Gastroesophageal sphincter (tissue), 4 donors: ENCODE data around the gene ENPP7. TPM values are rescaled to one million over a fixed set of nuclear protein-coding genes. Genes with fewer than 3 reads are reported as not detected.

Experiments used
- ATAC-seq: fragments of 150-250 bp; one replicate; pipeline ENCODE4 v1.9.1; 2016; ENCODE audit warnings: mild to moderate bottlenecking, moderate library complexity
- H3K27ac ChIP-seq, 4 donors: fragments of 200-600 bp; sonication (generic) in 3 of 4; 1 replicate in 3 of 4; 2 replicates in 1 of 4; pipeline ENCODE4 v1.5.1; 2016 to 2019
- H3K27me3 ChIP-seq: fragments of 200-600 bp; sonication (generic); one replicate; pipeline ENCODE4 v1.5.1; 2019
- H3K36me3 ChIP-seq, 2 donors: fragments of 200-600 bp; sonication (generic); one replicate each; pipeline ENCODE4 v1.5.1; 2019; ENCODE audit warnings: control low read depth in 1 of 2
- H3K4me1 ChIP-seq, 3 donors: fragments of 200-600 bp; sonication (generic); 1 replicate in 2 of 3; 2 replicates in 1 of 3; pipeline ENCODE4 v1.5.1; 2016 to 2019; ENCODE audit warnings: control low read depth in 2 of 3
- H3K4me3 ChIP-seq, 2 donors: fragments of 200-600 bp; sonication (generic); one replicate each; pipeline ENCODE4 v1.5.1; 2019; ENCODE audit warnings: mild to moderate bottlenecking in 1 of 2, moderate library complexity in 1 of 2
- H3K9me3 ChIP-seq, 3 donors: fragments of 200-600 bp; sonication (generic); one replicate each; pipeline ENCODE4 v1.5.1; 2017 to 2019; ENCODE audit warnings: control low read depth in 2 of 3
- CTCF ChIP-seq, 4 experiments: fragments of 200-600 bp in 2 of 4; fragments of 450-650 bp in 2 of 4; sonication (generic) in 1 of 4; IDR thresholded peaks; one replicate each; pipeline ENCODE4 v1.5.1; 2017 to 2019; ENCODE audit warnings: antibody characterized with exemption in 4 of 4, mild to moderate bottlenecking in 2 of 4, moderate library complexity in 2 of 4
- EP300 ChIP-seq: sonication (generic); formaldehyde crosslinking; IDR thresholded peaks from one replicate; pipeline ENCODE4 v1.6.1; 2017; ENCODE audit warnings: antibody characterized with exemption, mild to moderate bottlenecking
- POLR2A ChIP-seq, 2 donors: fragments of 450-650 bp; IDR thresholded peaks; one replicate each; pipeline ENCODE4 v1.6.1; 2017; ENCODE audit warnings: antibody characterized with exemption in 2 of 2, mild to moderate bottlenecking in 2 of 2, moderate library complexity in 1 of 2
- POLR2AphosphoS5 ChIP-seq: sonication (generic); formaldehyde crosslinking; IDR thresholded peaks from one replicate; pipeline ENCODE4 v1.6.1; 2017; ENCODE audit warnings: antibody characterized with exemption
- WGBS, 2 donors: methylation state at CpG; one replicate each; pipeline ENCODE4 v1.1.5; 2018; ENCODE audit warnings: low coverage in 1 of 2; 5-methylcytosine and 5-hydroxymethylcytosine counted together
- total RNA-seq, 4 donors: library from RNA; depleted of rRNA; stranded (reverse); fragments of >200 nt; gene quantifications; one replicate each; pipeline ENCODE4 v1.1.0, GENCODE V29; 2016

The ENPP7 gene
- total RNA-seq, 4 donors from 2014 or later: 0.27 TPM; not detected in 3

GRCh38 chr17:79722787-79723186 is 8.0 kb upstream of the ENPP7 start:
- H3K4me1 ChIP-seq: no peaks in the 10 kb centered on the region
- H3K9me3 ChIP-seq: no peaks in the 10 kb centered on the region
- H3K4me3 ChIP-seq: no peak overlapping the region
- ATAC-seq: no peak
- WGBS, 2 donors: 55 to 75% methylated on average over 4 to 8 of the region's 10 CpGs
- H3K36me3 ChIP-seq: no peaks in the 10 kb centered on the region
- no peak for TF ChIP-seq CTCF (IDR thresholded peaks at IDR 0.05)
- no peak for TF ChIP-seq POLR2A (IDR thresholded peaks at IDR 0.05)
- no peak for TF ChIP-seq POLR2AphosphoS5
- no peak for TF ChIP-seq EP300
- H3K27ac ChIP-seq: no peak overlapping the region
- peaks cover 23% of the 10 kb centered on the region for H3K27me3 ChIP-seq

- peaks cover 0 to 13% (median 0%) of the 10 kb centered on the region in 3 donors for H3K4me1 ChIP-seq
- peak overlapping the region in 1 of 4 donors; percentile 20 for H3K27ac ChIP-seq
- H3K9me3 ChIP-seq: no peaks in the 10 kb centered on the region
- no peaks in the 10 kb centered on the region for H3K36me3 ChIP-seq
- no peak for TF ChIP-seq EP300
- no peak for TF ChIP-seq CTCF (IDR thresholded peaks at IDR 0.05)
- no peak for TF ChIP-seq POLR2AphosphoS5
- TF ChIP-seq POLR2A (IDR thresholded peaks at IDR 0.05): no peak
- no peaks in the 10 kb centered on the region for H3K27me3 ChIP-seq
- H3K4me3 ChIP-seq: peak overlapping the region; percentile 38 to 54
- WGBS, 2 donors: 15 to 21% methylated on average over 4 to 14 of the region's 22 CpGs
- peak; percentile 85 for ATAC-seq
Observed at GRCh38 chr17:79728169-79728907, 2.4 kb upstream of the ENPP7 start.

- TF ChIP-seq POLR2AphosphoS5: no peak
- TF ChIP-seq EP300: no peak
- TF ChIP-seq CTCF (IDR thresholded peaks at IDR 0.05): no peak
- no peak for TF ChIP-seq POLR2A (IDR thresholded peaks at IDR 0.05)
- Histone ChIP-seq H3K4me3 (peak overlapping the region in 1 of 2 donors; percentile 54), H3K9me3 (no peaks in the 10 kb centered on the region), H3K4me1 (peaks cover 0 to 13% (median 0%) of the 10 kb centered on the region in 3 donors), H3K27me3 (no peaks in the 10 kb centered on the region), H3K36me3 (no peaks in the 10 kb centered on the region), H3K27ac (no peak overlapping the region)
- 37 to 87% methylated on average over 3 to 8 of the region's 26 CpGs for WGBS, 2 donors
- ATAC-seq: peak; percentile 22
Observed at GRCh38 chr17:79728908-79729471, 1.8 kb upstream of the ENPP7 start.

- Histone ChIP-seq H3K4me3 (no peak overlapping the region), H3K27ac (no peak overlapping the region), H3K27me3 (no peaks in the 10 kb centered on the region), H3K36me3 (no peaks in the 10 kb centered on the region), H3K9me3 (no peaks in the 10 kb centered on the region), H3K4me1 (peaks cover 0 to 13% (median 0%) of the 10 kb centered on the region in 3 donors)
- TF ChIP-seq EP300: no peak
- TF ChIP-seq POLR2AphosphoS5: no peak
- no peak for TF ChIP-seq POLR2A (IDR thresholded peaks at IDR 0.05)
- no peak for TF ChIP-seq CTCF (IDR thresholded peaks at IDR 0.05)
- WGBS, 2 donors: 94% methylated on average over 7 of the region's 12 CpGs
- ATAC-seq: no peak
Observed at GRCh38 chr17:79729761-79730160, 982 bp upstream of the ENPP7 start.

GRCh38 chr17:79730437-79730768 is 340 bp upstream of the ENPP7 start:
- H3K27me3 ChIP-seq: no peaks in the 10 kb centered on the region
- 100% methylated on average over 2 of the region's 5 CpGs; no CpG with 5 or more reads in 1 of the 2 donors for WGBS, 2 donors
- H3K9me3 ChIP-seq: no peaks in the 10 kb centered on the region
- no peak overlapping the region for H3K27ac ChIP-seq
- TF ChIP-seq CTCF (IDR thresholded peaks at IDR 0.05): no peak
- peaks cover 0 to 13% (median 0%) of the 10 kb centered on the region in 3 donors for H3K4me1 ChIP-seq
- ATAC-seq: no peak
- no peak overlapping the region for H3K4me3 ChIP-seq
- H3K36me3 ChIP-seq: no peaks in the 10 kb centered on the region
